GM12875 (cell line): ENCODE measurements around the gene ZNF831.

Experiments
- H3K4me3 ChIP-seq: one replicate; pipeline ENCODE4 v1.5.1; 2011; ENCODE audit warnings: low read depth, low read length, control low read depth
- TF ChIP-seq, protein P1 (sequence below): IDR thresholded peaks from 2 replicates; pipeline ENCODE4 v1.5.1; 2011; ENCODE audit warnings: low read depth, mild to moderate bottlenecking, control low read depth, inconsistent platforms, low read length, moderate library complexity, borderline replicate concordance; ENCODE audit not compliant: insufficient read depth

Gene ZNF831

GRCh38 chr20:59161721-59162120, 1.9 kb upstream of the ZNF831 start:
- TF ChIP-seq, protein P1, sequence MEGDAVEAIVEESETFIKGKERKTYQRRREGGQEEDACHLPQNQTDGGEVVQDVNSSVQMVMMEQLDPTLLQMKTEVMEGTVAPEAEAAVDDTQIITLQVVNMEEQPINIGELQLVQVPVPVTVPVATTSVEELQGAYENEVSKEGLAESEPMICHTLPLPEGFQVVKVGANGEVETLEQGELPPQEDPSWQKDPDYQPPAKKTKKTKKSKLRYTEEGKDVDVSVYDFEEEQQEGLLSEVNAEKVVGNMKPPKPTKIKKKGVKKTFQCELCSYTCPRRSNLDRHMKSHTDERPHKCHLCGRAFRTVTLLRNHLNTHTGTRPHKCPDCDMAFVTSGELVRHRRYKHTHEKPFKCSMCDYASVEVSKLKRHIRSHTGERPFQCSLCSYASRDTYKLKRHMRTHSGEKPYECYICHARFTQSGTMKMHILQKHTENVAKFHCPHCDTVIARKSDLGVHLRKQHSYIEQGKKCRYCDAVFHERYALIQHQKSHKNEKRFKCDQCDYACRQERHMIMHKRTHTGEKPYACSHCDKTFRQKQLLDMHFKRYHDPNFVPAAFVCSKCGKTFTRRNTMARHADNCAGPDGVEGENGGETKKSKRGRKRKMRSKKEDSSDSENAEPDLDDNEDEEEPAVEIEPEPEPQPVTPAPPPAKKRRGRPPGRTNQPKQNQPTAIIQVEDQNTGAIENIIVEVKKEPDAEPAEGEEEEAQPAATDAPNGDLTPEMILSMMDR = no peak

DNA sequence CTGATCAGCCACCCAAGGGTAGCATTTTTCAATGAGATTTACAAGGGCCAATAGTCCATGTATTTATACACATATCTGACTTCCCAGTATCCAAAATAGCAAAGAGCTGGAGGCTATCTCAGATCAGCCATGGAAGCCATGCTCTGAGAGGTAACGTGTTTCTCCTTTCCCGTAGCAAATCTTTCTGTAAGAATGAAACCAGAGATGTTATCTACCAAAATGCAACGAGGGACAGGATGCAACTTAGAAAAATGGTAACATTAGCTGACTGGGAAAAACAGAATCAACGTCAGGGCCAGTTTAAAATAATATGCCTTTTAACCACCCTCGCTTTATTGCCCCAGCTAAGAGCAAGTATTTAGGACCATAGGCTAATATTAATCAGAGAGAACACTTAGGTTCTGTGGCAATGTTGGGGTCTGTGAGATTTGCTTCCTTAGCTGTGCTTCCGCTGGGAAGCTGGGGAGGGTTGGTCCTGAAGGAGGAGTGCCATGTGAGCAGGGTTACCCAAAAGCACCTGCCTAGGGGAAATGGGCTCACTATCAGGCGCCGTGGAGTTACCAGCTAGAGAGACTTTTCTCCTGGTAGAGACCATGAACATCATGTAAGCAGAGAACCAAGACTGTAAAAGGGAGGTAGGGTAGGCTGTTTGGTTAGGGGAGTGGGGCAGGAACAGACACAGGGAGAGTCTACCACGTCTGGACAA, 1.2 kb downstream of the ZNF831 start:
- TF ChIP-seq, protein P1 = no peak
- peak overlapping the region; percentile 38 for H3K4me3 ChIP-seq

More at GRCh38 chr20:59161721-59162120, 1.9 kb upstream of the ZNF831 start:
- H3K4me3 ChIP-seq = no peak overlapping the region

GRCh38 chr20:59165396-59165795, 1.8 kb downstream of the ZNF831 start:
- peak overlapping the region; percentile 38 for H3K4me3 ChIP-seq

DNA sequence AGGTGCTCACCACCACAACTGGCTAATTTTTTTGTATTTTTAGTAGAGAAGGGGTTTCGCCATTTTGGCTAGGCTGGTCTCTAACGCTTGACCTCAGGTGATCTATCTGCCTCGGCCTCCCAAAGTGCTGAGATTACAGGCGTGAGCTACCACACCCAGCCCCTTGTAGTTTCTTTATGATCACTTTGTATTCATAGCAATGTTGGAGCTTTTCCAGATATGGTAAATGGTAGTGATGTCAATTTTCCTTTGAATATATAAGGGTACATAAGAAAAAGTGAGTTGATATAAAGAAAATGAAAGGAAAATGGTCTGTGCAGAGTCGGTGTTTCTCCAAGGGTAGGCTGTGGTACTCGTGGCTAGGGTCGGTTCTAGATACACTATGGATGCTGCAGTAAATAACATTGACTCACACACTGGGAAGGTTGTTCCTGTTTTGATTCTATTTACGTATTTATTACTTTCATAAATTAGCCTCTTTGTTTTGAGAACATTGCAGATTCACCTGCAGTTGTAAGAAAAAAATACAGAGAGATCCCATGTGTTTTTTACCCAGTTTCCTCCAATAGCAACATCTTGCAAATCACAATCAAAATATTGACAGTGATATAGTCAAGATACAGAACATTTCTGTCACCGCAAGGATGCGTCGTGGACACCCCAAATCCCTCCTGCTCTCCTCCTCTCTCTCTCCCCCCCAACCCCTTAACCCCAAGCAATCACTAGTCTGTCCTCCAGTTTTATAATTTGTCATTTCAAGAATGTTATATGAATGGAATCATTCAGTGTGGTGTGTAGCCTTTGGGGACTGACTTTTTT, 2.5 kb downstream of the ZNF831 start:
- TF ChIP-seq, protein P1 = no peak
- peak overlapping the region; percentile 38 for H3K4me3 ChIP-seq

More at GRCh38 chr20:59165396-59165795, 1.8 kb downstream of the ZNF831 start:
- TF ChIP-seq, protein P1 = no peak

DNA sequence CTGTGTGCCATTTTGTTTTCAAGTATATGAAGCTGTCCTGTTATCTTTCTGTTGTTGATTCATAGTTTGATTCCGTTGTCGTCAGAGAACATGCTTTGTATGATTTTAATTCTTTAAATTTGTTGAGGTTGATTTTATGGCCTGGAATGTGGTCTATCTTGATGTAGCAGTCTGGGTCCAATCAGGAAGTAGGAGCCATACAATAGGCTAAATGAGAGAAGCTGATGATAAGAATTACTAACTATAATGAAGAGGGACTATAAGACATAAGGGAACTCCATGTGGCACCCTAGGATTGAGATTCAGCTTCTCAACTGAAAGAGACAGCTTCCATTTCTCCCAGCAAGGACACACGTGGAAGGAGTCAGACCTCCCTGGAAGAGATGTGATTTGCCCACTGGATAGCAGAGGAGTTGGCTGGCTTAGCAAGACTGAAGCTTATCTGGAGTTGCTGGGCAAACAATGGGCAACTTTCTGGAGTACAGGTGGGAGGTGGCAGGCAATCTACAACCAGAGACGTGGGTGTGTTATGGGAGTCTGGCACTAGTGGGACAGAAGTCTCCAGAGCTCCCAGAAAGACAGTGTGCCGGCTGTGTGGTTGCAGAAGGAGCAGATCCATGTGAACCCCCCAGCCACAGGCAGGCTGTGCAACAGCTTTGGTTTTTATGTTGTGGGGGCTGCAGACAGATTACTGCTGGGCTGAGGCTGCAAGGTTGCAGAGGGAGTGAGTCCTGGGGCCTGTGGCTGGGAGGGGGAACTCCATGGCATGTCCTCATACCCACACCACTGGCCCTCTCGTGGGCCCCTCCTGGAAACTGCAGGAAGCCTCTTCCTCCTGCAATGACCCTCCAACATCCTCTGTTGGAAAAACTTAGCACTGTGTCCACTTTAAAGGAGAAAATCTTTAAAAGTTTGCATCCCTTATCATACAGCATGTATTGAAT, 7.1 kb downstream of the ZNF831 start:
- TF ChIP-seq, protein P1 = no peak
- H3K4me3 ChIP-seq = no peak overlapping the region

- no peak overlapping the region for H3K4me3 ChIP-seq
- TF ChIP-seq, protein P1 = no peak
These were observed 8.4 kb downstream of the ZNF831 start for GRCh38 chr20:59171986-59172385.
